ENCODE data around the gene METTL16. TPM values are rescaled to one million over a fixed set of nuclear protein-coding genes. Genes with fewer than 3 reads are reported as not detected.

METTL16 gene
- total RNA-seq, 1 experiment from 2014 or later = 22.4 TPM

DNA sequence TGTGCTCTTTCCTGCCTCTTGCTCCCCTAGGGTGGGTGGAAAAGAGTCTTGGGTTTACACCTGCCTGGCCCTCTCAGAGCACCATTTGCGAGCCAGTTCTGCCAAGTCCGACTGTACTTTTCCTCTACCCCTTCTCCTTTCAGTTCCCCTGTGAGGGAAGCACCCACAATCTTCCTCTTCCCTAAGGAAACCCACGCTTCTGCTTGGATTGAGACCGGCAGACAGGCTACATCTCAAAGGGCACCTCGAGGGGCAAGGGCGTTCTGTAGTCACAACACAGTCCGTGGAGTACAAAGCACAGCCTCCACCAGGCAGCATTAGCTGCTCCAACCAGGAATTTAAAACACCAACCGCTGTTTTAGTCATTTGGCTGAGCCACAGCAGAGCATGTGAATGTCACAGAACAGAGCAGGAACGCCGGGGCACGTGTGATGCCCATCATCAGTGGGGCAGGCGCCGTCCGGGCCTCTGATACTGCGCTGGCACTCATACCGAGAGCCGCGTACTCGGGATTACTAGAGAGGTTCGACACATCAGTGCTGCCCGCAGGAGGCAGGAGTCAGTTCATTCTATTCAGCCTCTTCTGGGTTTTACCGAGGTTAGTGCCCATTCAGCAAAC, 97.1 kb downstream of the METTL16 start:
- no peak for DNase-seq (ENCODE audit: low read depth)

DNA sequence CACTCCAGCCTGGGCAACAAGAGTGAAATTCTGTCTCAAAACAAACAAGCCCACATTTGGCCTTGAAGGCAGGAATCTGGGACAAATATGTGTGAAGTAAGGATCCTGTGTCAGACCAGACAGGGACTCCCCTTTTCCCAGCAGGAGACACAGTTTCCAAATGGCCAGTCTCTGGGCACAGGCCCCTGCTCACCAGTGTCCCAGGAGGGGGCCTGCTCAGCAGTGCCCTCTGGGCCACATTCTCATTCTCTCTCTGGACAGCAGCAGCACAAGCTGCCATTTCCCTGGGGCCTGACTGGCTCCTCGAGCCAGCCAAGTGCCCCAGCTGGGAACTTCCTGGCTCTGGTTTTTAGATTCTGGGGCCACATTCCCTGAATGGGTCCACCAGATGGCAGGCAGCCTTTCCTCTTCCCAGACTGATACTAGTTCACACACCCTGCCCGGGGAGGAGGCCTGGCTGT, 99.1 kb downstream of the METTL16 start:
- peak; percentile 61 for DNase-seq (ENCODE audit: low read depth)

DNA sequence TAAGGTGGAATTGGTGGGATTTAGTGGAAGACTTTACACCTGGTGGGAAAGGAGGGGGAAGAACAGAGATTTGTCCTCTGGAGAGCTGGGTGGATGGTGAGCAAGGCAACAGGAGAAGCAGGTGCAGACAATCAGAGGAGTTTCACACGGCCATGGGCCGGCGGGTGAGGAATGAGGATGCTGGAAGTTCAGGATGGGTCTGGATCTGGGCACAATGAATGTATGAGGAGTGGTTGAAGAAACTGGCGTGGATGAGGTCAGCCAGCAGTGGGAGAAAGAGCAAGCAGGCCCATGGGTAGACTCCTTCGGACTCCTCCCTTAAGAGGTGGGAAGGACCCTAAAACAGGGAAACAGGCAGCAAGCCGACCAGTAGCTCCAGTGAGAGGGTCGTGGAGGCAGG, 100.7 kb downstream of the METTL16 start:
- DNase-seq (ENCODE audit: low read depth) = no peak

DNA sequence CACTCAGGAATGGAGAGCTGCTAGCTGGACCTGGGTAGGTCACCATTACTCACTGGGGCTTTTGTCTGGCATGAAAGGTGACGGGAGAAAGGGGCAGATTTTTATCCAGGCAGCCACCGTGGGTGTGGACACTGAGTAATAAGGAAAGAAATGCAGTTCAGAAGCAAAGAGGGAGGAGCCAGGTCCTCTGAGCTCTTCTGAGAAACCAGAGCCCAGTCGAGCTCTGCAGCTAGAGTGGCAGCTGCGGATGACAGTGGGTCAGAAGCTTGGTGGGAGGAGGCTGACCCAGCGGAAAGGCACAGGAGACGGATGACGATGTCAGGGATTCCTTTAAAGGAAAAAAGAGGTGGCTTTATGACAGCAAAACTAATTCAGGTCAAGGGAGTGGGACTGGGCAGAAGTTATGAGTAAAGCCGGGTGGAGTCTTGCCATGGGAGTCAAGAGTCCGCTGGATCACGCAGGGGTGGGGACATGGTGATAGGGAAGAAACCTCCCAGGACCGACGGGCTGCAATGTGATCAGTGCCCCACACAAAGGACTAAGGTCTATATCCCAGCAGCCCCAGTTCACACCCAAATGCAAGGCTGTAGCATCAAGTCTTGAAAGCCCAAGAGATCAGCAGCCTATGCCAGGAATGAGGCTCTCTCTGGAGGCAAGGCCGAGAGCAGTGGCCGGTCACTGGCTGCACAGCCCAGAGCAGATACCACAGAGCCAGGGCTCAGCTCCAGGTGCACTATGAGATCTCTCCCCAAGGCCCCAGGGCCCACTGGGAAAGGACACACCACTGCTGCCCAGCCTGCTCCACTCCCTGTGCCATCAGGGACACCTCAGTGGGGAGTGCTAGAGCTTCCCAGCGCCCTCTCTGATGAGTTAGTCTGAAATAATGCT, 104.5 kb downstream of the METTL16 start:
- DNase-seq (ENCODE audit: low read depth) = peak; percentile 95

DNA sequence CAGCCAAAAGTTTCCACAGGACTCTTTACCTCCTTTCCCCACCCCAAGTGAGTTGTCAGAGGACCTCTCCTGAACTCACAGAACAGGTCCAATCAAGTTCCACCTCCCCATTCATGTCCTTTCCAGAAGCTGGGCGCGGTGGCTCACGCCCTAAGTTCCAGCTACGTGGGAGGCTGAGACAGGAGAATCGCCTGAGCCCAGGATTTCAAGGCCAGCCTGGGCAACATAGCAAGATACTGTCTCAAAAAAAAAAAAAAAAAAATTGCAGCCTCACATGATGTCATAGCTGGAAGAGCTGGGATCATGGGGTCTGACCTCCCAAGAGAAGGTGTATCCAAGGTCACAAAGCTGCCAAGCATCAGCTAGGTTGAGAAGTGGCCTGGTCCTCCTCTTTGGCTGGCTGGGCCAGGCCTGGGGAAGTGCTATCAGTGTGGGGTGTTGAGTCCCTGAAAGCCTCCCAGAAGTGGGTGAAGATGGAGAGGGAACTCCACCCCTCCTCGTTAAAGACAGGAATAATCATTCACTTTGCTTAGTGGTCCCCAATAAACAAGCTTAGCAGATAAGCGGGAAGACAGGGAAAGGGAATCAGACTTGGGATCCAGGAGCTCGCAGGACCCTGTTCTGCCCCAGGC, 105.3 kb downstream of the METTL16 start:
- no peak for DNase-seq (ENCODE audit: low read depth)

DNA sequence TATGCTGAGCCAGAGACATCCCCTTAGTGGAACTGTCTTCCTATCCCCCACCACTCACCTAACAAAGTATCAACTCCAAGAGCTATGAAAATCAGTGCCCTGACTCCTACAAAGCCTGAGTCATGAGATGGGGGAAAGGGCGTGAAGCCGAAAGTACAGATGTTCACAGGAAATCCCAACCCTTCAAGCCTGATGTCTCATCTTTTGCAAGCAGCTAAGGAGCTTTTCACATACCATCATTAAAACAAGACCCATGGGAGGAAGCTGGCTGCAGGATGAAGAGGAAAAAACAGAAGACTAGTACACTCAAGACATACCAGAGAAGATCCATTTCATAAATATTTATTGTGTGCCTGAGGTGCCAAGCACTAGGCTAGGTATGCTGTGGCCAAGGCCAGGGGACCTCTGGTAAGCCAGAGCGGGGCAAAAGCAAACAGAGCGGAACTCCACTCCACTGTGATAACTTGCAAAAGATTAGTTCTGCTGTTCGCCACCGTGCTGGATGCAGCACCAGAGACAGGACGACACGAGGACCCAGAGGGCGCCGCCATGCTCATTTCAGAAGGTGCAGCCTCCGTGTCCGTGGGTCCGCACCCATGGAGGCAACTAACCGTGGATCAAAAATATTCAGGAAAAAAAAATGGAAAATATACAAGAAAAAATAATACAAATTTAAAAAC, 106.3 kb downstream of the METTL16 start:
- DNase-seq (ENCODE audit: low read depth) = peak; percentile 95

DNA sequence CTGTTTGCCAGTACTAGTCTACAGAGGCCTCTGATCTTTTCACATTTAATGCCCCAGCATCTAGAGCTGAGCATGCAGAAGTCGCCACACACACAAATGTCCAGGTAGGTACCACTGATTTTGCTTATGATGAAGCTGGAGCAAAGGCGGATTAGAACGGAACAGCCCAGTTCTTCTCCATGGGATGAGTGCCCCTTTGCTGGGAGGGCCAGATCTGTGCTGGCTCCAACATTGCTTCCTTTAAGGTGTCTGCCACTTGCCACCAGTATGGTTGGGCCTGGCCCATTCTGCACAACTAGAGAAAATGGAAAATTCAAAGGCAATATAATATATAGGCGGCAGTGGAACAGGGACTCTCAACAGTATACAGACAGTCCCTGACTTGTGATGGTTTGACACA, 108.6 kb downstream of the METTL16 start:
- no peak for DNase-seq (ENCODE audit: low read depth)

DNA sequence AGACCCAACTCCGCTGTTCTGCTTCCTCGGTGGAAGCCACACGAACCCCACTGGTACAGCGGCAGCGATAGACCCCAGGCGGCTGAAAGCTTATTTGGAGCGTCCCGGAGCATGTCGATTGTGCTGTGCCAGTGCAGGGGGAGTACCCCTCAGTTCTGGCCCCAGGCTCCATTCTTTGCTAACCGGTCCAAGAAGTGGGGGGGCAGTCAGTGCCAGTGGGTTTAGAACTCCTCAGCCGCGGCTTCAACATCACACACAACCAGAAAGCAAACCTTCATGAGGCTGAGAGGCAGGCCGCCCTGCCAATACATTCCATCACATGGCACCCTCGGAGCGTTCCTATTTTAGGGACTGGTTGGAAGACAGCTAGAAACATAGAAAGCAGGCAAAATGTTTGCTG, 109.1 kb downstream of the METTL16 start:
- no peak for DNase-seq (ENCODE audit: low read depth)

DNA sequence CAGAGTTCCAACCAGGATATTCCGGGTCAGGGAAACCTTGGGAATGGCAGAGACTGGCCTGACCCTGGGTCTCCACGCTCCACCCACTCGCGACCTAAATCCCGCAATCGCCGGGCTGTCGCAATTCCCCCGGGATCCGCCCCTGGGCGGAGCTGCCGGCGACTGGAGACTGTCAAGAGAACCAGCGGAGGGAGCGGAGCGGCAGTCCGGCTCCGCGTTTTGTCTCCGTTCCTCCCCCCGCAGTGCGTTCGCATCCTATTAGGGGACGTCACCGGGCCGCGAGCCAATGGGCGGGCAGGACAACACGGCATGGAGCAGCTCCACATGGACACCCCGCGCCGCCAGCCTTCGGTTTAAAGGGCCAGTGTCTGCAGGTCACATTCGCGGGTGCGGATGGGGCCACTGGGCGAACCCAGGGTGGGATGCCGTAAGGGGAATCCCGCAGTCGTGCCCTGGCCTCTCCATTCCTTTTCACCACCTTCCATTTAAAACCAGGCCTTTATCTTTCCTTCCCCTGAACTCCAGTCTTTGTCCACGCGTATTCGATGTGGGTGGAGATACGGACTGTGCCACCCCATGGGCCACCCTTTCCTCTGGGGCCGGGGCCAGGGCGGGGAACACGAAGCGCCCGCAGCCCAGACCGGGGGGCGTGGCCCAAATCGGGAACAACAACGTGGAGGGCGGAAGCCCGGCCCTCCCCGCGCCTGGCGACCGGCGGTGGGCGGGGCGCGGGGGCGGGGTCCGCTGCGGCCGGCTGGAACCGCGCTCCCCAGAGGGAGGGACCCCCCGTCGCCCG, 110.1 kb downstream of the METTL16 start:
- DNase-seq (ENCODE audit: low read depth) = peak; percentile 99

DNA sequence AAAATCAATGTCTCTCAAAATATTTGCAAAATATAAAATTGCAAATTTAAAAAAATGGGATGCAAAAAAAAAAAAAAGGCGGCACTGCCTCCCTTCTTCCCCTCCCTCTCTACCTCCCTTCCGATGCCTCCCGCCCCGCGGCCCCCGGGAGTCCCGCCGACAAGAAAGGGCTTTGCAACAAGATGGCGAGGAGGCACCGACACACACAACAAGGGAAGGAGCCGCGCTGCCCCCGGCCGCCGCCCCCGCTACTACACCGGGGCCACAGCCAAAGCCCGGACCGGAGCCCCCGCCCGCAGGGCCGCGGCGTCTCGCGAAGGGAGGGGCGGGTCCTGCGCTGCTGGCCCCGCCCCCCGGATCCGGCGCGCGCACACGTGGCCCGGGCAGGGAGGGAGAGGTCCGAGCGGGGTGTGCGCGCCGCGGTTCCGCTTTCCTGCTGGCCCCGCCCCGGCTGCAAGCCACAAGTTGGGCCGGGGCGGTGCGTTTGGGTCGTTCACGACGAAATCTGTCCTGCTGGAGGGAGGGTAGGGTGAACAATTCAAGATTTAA, 110.7 kb downstream of the METTL16 start, which contains the start of gene MNT:
Gene MNT (minus strand): TSS at position 184 of the 549 bp plus-strand sequence. CDS start 348 bp downstream, outside the sequence.
- DNase-seq (ENCODE audit: low read depth) = peak; percentile 92

DNA sequence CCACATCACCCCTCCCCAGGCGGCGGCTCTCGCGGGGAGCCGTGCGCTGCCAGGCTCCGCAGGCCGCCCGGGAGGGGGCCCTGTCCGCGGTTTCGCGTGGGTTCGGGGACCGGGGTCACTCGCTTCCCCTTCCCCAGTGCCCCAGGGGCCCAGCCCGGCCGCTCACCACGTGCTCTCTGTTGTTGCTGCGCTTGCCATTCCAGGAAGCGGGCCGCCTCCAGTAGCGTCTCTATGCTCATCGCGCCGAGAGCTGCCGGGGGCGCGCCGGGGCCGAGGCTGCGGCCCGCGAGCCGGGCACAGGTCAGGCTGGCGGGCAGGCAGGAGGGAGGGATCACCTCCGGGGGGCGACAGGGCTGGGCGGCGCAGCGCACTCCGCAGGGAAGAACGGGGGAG, 111.2 kb downstream of the METTL16 start:
- DNase-seq (ENCODE audit: low read depth) = peak; percentile 42

DNA sequence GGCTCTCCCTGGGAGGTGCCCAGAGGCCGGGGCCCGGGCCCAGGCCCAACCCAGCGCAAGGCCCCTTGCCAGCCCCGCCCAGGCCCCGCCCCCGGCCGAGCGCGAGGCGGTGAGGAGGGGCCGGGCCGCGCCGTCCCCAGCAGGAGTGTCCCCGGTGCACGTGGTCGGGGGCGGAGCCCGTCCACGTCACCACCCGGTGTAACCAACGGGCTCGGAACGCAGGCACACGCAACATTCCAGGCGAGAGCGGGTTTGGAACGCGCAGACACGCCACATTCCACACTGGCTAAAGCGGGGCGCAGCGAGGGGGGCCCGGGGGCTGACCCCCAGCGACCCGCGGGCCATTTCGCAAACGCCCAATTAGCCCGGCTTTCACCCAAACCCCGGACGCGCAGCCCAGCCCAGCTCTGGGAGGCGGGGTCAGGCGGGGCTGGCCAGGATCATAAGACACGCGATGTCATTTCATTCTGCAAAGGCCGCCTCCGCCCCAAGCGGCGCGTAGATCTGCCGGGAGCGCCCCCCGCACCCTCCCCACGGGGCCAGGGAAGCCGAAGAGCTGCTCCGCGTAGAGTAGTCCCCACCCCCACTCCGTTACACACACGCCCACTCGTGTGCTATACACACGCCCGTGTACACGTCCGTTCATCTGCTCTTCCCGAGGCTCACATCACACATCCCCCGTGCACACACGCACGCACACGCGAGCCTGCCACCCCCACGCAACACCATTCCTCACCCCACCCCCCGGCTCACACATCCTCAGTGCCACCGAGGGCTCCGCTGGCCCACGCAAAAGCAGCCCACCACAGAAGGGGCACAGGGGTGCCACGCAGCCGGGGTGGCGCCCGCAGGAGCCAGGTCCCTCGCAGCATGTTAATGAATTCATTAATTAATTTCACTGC, 111.9 kb downstream of the METTL16 start:
- DNase-seq (ENCODE audit: low read depth) = peak; percentile 89

DNA sequence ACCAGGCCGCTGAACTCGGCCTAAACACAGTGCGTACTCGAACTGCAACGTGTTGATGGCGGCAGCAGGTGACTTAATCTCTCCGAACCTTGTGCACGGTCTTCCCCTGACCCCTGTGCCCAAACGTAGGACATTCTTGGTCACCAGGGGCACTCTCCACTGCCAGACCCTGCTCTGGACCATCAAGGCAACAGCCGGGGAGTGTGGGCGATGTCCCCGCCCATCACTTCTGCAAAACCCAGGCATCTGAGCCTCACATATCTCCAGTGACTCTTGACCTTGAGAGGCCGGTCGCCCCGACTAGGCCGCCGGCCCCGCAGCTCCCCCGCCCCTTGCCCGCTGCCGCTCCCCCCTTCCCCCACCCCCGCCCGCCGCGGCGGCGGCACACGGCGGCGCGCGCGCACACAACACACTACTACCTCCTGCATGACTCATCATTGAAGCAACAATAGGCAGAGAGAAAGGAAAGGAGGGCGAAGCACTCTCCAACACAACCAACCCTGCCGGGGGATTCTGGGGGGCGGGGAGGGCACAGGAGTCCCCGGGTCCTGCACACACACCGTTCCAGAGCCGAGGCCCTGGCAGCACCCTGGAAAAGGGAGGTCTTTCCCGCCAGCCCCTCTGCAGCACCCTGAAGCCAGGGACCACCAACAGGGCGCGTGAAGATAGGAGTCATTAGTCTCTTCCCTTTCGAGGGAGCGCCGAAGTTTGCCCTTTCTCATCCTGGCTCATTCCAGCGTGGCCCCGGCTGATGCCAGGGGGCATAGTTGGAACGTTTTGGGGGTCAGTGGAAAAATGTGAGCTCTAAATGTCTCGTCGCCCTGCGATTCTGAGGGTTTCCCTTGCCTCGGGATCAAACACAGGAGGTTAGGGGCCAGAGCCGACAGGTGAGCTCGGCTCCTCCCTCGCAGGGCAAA, 112.8 kb downstream of the METTL16 start:
- DNase-seq (ENCODE audit: low read depth) = peak; percentile 72

DNA sequence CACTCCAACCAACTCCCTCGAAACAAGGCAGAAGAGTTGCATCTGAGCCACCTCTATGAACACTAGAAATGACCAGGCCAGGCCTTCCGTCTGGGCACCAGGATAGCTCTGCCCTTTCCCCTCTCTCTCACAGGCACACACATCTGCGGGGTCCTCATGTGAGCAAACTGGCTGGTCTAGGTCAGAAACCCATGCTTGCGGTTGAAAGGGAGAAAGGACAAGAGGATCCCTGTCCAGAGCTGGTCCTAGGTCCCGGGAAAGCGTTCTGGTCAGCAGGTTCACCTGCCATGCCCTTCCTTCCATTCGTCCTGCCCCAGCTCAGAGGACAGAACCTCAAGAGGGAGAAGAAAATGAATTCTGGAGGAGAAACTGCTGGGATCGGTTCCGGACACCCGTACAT, 113.5 kb downstream of the METTL16 start:
- DNase-seq (ENCODE audit: low read depth) = no peak

DNA sequence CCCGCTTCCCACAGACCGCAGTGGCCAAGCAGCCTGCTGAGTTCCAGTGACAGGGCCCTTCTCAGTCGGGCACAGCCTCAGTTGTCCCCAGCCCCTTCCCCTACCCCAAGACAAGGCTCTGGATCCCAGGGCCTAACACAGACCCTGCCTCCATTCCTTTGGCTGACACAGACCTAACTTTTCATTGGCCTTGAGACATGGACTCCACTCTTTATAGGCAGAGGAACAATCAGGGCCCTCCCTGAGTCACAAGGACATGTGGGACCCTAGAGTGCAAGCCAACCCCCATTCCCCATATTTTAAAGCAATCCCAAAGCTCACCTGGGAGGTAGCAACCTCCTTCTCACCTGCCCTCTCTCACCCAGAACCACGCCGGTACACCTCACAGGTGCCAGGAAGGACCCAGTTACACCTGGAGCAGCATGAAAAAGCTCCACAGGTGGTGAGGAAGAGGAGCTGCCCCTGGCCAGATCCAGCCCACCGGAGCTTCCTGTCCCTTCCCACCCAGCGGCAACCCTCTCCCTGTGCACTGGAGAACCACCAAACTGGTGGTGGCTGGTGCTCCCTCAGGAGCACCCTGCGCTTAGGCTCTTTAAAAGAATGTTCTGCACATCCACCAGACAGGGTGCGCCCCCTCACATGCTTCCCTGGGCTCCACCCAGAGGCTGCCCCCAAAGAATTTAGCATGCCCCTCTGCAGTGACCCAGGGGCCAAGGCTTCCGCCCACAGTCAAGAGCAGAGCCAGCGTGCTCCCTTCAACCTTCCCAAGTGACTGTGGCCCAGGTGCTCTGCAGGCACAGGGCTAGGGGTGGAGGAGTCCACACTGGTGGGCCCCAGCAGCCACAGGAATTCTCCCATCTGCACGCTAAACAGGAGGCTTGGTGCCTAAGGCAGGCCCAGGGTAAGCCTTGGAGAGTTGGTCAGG, 114.2 kb downstream of the METTL16 start:
- no peak for DNase-seq (ENCODE audit: low read depth)

DNA sequence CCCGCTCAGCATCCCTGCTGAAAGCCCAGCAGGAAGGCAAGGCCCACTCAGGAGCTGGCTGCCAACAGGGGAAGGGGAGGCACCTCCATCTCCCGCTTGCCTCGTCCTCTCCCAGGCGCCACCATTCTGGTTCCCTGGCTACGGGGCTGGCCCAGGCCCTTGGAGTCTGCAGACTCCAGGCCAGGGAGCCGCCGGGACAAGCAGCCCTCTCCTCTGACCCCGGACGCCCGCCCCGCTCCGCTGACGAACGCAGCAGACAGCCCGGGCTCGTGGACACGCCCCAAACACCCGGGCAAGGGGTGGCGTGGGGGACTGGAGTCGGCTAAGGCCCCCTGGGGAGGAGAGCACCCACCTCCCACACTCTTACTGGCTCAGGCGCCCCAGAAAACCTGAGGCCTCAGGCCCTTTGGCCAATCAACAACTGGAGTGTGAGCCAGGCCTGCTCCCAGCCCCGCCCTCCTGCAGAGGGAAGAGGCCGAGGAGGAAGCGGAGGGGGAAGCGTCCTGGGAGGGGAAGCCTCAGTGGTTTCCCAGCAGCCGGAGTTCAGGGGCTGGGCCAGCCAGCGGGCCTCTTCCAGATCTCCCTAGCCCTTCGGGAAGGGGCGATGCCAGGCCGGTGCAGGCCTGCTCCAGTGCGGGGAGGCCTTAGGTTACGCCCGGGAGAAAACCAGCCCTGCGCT, 115.0 kb downstream of the METTL16 start:
- peak; percentile 94 for DNase-seq (ENCODE audit: low read depth)

DNA sequence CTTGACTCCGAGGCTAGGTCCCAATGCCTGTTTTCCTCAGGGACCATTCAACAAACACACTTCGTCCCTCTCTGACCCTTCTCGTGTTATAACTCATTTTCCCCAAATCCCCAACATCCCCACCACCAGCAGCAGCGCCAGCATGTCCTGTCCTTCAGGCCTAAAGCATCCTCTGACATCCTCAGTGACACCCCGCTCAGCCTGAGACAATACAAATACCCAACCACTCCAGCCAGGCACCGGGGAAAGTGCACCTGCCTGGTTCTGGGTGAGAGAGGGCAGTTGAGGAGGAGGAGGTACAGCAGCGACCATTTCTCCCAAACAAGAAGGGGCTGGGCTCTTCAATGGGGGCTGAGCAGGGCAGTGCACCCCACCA, 115.5 kb downstream of the METTL16 start:
- DNase-seq (ENCODE audit: low read depth) = no peak

Measured in LHCN-M2 (cell line).